ENCODE measurements around the gene APOL6. TPM values are rescaled to one million over a fixed set of nuclear protein-coding genes. Genes with fewer than 3 reads are reported as not detected.

Gene APOL6
- total and polyA plus RNA-seq, 11 donors, result 2.3 to 55.8 (median 6.7) TPM

DNA sequence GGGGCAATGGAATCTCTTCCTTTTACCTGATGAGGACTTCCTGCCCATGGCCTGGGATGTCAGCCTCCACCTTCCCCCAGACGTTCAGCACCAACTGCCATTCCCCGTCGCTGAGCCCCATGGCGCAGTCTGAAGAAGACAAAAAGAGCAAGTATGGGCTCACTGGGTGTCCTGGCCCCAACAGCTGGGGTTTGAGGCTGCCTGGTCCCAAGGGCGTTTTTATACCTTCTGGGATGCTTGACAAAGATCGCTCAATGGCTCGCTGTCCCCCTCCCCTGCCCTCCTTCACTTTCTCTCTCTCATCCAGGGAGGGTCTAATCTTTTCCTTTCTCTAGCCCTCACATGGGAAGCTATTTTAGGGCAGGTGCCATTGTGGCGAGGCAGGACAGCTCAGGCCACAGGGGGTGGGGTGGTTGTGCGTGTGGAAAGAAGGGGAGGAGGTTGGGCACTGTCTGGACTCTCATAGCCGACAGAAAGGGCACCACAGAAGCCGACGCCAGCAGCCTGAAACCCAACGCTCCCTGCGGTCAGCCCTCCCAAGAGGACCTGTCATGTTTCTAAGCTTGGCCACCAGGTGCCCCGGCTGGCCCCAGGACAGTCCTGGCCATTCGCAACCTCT lies 31.0 kb upstream of the APOL6 start, which contains the start of gene MB:
MB (minus strand) TSS at position 193 of the 619 bp plus-strand sequence; CDS start at position 121, 72 bp downstream.
- DNase-seq (peak; percentile 75 to 93 (median 83)), ATAC-seq (peak; percentile 66 to 80 (median 72))
- Histone ChIP-seq H3K36me3 (no peaks in the 10 kb centered on the region), H3K9me3 (no peaks in the 10 kb centered on the region), H3K27me3 (no peaks in the 10 kb centered on the region), H3K4me3 (peak within 1 kb of the TSS; percentile 39 to 86 (median 58)), H3K27ac (peak within 1 kb of the TSS; percentile 70 to 98 (median 90)), H3K4me1 (peaks cover 0 to 39% (median 20%) of the 10 kb centered on the region in 12 donors)
- TF ChIP-seq, protein P1, sequence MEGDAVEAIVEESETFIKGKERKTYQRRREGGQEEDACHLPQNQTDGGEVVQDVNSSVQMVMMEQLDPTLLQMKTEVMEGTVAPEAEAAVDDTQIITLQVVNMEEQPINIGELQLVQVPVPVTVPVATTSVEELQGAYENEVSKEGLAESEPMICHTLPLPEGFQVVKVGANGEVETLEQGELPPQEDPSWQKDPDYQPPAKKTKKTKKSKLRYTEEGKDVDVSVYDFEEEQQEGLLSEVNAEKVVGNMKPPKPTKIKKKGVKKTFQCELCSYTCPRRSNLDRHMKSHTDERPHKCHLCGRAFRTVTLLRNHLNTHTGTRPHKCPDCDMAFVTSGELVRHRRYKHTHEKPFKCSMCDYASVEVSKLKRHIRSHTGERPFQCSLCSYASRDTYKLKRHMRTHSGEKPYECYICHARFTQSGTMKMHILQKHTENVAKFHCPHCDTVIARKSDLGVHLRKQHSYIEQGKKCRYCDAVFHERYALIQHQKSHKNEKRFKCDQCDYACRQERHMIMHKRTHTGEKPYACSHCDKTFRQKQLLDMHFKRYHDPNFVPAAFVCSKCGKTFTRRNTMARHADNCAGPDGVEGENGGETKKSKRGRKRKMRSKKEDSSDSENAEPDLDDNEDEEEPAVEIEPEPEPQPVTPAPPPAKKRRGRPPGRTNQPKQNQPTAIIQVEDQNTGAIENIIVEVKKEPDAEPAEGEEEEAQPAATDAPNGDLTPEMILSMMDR (IDR thresholded peaks at IDR 0.05), result no peak
- TF ChIP-seq POLR2A (IDR thresholded peaks at IDR 0.05), result peak; percentile 63 to 93
- intact Hi-C loops (cut with DNase I), result loop anchor here in 3 of 10 donors (1.0 to 2.0 kb wide), 2 partner anchors 28 to 30 kb away; no protein-coding TSS in a partner anchor
- WGBS, 4 donors, result 35 to 51% (median 44%) methylated on average over 14 to 16 of the region's 16 CpGs

DNA sequence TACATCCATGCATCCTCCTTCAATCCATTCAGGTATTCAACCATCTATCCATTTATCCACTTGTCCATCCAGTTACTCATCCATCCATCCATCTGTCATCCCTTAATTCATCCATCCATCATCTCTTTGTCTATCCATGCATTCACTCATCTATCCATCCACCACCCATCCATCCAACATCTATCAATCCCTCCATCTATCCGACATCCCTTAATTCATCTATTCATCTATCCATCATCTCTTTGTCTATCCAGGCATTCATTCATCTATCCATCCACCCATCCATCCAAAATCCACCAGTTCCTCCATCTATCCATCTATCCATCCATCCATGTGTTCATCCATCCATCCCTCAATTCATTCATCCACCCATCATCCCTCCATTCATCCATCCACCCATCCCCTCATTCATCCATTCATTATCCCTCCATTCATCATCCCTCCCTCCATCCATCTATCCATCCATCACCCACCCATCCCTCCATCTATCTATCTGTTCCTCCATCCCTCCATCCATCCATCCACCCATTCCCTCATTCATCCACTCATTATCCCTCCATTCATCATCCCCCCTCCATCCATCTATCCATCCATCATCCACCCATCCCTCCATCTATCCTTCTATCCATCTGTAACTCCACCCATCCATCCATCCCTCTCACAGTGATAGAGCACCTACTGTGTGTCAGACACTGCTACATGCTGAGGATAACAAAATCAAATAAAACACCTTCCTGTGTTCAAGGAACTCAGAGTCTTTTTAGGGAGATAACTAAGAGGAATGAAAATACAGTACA lies 29.6 kb upstream of the APOL6 start:
- Histone ChIP-seq H3K27ac (peak overlapping the region in 8 of 12 donors; percentile 70 to 98 (median 92)), H3K27me3 (no peaks in the 10 kb centered on the region), H3K36me3 (no peaks in the 10 kb centered on the region), H3K4me3 (no peak overlapping the region), H3K4me1 (peaks cover 0 to 49% (median 24%) of the 10 kb centered on the region in 12 donors), H3K9me3 (no peaks in the 10 kb centered on the region)
- no peak for ATAC-seq
- TF ChIP-seq, protein P1 (IDR thresholded peaks at IDR 0.05), result no peak
- no peak for TF ChIP-seq POLR2A (IDR thresholded peaks at IDR 0.05)
- intact Hi-C loops (cut with DNase I), result no loop called here
- 99 to 100% (median 99%) methylated on average over 1 of the region's 1 CpG for WGBS, 4 donors
- DNase-seq, result no peak

DNA sequence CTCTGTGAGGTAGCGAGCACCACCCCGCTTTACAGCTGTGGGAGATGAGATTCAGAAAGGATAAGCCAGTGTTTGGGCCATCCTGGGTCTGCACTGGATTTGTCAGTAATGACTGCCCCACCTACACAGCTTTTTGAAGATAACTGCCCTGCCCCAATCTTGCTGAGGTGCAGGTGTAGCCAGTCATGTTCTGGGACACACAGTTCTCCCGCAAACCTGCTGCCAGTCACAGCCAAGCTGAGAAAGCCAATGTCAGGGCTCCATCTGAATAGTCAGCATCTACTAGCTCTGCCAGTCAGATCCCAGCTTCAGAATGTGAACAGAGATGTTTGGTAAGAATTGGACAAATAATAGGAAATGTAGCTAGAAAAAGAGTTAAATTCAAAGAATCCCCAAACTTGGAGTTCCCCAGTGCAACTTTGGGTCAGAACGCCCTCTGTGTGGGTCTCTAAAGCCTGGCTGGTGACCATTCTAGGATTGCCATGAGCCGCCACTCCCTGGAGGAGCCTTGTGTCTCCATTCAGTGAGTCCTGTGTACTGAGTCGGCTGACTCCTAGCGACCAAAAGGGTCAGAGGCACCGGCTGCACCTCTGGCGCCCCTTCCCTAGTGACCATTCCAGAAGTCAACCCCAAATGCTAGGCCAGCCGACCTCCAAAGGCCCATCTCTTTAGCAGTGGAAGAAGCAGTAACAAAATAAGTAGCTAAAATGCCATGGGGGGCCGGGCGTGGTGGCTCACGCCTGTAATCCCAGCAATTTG lies 28.7 kb upstream of the APOL6 start:
- intact Hi-C loops (cut with DNase I), result loop anchor here in 8 of 10 donors (5.0 to 10.0 kb wide), 10 partner anchors 32 to 505 kb away; partner anchors contain the start of gene RASD2 (in 1 of the 8)
- H3K4me1 ChIP-seq, result peaks cover 0 to 49% (median 24%) of the 10 kb centered on the region in 12 donors
- no peaks in the 10 kb centered on the region for H3K27me3 ChIP-seq
- no peak for ATAC-seq
- H3K36me3 ChIP-seq, result no peaks in the 10 kb centered on the region
- no peaks in the 10 kb centered on the region for H3K9me3 ChIP-seq
- DNase-seq, result no peak
- H3K27ac ChIP-seq, result peak overlapping the region; percentile 20 to 96 (median 87)
- 84 to 91% (median 89%) methylated on average over 12 to 13 of the region's 13 CpGs for WGBS, 4 donors
- H3K4me3 ChIP-seq, result no peak overlapping the region
- TF ChIP-seq POLR2A (IDR thresholded peaks at IDR 0.05), result no peak
- TF ChIP-seq, protein P1 (IDR thresholded peaks at IDR 0.05), result no peak
